Anterior cingulate cortex (tissue), 58 donors: ENCODE results near the gene HOXD3.
A peak's percentile ranks its signal among the peaks of the same experiment; 100 is the strongest.

ENCODE experiments used
- DNase-seq, 58 donors: peaks; one replicate each; lab custom pipeline; 2025; lab: John Stamatoyannopoulos, UW

Gene HOXD3

DNA sequence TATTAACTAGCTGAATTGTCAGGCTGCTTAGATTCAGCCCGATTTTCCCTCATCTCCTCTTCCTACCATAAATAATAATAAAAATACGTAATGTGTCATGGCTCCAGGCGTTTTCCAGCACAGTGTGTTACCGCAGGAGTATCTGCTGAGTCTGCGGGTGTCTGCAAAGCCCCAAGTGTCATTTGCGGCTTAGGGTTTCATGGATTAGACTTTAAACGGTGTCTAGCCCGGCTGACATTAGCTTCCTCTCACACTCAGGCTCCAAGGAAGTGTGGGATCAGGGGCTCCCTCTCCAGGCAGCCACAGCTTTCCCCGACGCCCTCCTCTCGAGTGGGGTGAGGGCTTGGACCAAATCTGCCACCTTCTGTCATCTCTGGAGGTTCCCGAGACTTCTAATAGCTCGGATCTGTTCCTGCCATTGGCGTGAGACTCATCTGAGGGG lies 17.3 kb downstream of the HOXD3 start:
- DNase-seq = peak in 9 of 58 donors; percentile 5 to 52 (median 27)

DNA sequence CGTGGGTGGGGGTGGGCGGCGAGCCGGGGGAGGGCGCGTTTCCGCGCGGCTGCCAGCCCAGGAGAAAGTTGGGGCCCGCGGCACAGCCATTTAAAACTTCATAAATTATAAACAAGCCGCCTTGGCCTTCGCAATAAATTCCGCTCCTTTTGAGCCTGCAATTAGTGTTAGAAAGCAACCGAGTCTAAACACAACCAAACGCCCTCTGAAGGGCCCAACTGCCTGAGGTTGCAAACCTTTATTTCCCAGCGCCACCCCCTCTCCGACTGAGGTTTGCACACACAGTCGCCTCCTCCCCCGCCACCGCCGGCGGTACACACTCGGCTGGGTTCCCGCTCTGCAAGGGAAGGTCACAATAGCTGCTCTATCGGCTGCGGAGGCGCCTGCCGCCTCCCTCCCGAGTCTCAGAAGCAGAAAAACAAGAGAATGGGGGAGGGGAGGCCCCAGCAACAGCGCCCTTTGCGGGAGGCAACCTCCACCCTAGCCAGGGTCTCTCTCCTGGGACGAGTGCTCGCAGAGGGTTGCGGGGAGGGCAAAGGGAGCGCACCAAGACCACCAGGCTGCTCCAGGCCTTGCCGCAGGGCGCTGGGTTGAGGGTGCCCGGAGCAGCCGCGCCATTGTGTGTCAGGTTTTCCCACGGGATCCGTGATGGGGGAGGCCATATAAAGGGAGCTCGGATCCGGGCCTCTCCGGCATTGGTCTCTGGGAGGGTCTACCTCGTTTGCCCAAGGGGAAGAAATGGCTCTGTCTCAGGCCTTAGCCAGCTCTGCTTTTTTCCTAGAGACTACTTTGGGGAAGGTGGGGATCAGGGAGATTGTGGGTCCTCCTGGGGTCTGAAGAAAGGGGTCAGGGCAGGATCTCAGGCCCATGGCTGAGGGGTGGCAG lies 18.0 kb downstream of the HOXD3 start:
- DNase-seq = peak in 40 of 58 donors; percentile 8 to 81 (median 53)

DNA sequence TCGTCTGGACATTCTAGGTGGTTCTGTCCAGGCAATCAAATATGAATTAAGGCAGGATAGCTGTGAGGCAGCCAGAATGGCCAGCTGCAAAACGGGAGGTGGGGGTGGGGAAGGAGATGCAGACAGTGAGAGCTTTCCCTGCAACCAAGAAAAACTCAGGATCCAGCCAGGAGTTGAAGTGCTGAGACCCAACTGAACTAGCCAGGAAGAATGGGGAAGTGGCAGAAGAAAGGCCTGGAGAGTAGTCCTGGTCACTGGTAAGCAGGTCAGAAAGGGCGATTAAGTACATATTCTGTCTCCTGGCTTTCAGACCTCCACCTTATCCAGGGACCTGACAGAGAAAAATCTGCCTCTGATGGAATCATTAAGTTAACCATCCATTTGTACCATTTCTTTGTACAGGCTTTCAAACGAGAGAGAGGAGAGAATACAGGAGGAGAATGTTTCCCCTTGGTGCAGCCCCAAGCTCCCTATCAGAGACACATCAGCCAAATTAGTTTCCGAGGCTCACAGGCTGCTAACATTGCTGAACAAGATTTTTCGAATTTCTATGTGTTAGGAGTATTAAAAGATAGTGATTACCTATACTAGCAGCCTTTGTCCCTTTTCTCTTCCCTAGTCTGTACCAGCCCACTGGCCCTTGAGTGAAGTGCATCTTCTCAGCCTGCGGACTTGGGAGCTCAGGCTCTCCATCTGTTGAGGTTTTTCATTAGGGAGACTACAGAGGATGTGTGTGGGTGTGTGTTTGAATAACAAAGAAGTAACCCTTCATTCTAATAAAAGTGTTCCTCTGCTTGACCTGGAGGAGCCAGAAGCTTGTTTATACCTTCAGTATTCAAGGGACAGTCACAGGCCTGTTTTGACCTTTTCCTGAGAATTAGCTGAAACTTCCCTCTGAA lies 18.9 kb downstream of the HOXD3 start:
- DNase-seq = peak in 9 of 58 donors; percentile 10 to 51 (median 20)

DNA sequence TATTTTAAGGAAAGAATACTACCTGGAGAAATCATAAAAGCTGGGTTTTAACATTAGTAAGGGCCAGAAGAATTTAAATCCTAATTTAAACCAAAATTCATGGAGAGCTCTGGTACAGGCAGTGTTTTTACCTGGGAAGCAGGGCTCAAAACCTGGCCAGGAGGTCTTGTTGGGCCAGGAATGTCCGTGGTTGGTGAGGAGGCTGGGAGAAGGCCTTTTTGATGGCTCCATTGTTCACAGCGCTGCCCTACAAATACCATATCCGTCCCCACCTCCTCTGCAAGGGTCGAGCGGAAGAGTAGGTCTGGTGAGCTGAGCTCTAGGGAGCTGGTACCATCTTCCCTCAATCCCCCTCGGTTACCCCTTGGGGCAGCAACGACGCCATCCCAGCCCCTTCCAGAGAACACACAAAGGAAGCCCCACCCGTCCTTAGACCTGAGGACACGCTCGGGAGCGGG lies 20.5 kb downstream of the HOXD3 start:
- no peak for DNase-seq

DNA sequence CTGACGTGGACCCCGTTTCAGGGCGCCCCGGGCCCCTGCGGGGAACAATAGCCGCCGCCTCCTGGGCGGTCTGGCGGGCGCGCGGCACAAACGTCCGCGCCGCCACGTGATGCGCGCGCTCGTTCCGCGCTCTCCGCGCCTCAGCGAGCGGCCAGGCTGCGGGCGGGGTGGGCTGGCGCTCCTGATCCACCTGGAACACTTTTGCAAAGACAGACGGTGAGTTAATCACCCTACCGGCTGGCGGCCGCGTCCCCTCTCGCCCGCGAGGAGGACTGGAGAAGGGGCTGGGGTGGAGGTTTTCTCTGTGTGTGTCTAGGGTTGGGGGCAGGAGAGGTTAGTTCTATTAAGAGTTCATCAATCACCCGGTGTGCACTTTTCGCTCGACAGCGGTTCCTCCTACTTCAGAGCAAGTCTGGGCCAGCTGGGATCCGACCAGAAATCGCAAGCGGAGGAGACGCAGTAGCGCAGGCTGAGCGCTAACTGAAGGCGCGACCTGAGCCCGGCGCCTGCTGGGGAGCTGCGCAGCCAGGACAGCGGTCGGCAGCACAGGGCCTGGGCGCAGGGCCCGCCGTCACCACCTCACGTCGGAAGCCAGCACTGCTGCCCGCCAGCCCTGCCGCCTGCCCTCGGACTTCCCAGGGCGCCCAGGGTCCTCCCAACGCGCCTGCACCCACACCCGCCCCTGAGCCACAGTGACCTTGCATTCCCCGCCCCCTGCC lies 21.1 kb downstream of the HOXD3 start:
- DNase-seq = no peak

DNA sequence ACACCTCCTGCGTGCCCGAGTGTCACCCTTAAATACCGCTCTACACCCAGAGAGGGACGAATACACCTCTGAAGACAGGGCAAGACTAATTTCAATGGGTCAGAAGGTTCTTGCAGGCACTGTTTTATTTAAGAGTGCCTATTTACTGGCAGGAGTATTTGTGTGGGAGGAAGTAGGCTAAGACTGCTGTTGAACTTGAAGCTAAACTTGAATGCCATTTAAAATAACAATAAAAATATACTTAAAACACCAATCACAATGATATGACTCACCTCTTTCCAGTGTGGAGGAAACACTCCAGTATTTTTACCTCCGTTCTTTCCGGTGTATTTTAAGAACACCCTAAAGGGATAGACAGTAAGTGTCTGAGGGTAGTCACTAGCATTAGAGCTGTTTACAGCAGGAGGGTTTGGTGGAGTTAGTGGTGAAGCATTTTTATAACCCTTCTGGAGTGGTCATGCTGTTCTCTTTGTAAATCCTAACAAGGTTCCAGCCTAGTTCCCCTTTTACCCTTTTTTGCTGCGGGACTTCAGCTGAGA lies 21.7 kb downstream of the HOXD3 start:
- DNase-seq = no peak

DNA sequence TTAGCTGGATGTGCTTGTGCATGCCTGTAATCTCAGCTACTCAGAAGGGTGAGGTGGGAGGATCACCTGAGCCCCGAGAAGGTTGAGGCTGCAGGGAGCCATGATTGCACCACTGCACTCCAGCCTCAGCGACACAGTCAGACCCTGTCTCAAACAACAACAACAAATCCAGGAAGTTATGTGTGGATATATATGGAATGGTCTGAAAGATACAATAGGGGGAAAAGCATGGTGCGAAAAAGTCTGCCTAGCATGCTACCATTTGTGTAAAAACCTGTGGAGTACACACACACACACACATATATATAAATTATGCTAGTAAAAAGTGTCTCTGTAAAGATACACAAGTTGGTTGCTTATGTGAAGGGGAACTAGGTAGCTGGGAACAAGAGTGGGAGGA lies 24.4 kb downstream of the HOXD3 start:
- no peak for DNase-seq

DNA sequence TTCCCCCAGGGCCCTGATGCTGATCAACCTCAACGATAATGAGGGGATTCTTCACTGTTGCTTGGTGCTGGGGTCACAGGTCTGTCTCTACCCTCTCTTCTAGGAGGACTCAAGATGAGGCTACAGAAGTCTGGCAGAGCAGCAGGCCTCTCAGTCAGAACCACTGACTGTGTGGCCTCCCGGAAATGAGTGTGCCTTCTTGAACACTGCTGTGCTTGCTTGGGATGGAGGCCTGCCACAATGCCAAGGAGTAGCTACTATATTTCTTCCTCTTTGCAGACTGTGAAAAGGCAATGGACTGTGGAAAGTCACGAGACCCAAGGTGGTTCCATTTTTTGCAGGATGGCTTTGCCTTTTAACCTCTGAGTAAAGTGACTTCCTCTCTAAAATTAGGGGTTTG lies 25.6 kb downstream of the HOXD3 start:
- DNase-seq = no peak

DNA sequence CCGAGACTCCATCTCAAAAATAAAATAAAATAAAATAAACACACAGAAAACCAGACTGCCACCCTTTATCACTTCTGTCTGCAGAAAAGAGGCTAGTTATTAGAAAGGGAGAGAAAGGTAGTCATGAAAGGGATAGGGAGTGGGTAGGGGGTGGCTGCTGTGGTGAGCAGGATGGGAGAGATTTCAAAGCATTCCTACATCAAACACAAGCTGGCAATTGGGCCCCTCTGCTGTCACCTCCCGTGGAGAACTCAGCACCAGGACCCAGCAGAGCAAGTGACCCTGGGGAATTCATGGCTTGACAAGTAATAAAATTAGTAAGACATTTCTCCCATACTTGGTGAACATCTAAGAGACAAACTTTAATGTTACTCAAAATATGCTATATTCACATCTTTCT lies 27.6 kb downstream of the HOXD3 start:
- DNase-seq = no peak

DNA sequence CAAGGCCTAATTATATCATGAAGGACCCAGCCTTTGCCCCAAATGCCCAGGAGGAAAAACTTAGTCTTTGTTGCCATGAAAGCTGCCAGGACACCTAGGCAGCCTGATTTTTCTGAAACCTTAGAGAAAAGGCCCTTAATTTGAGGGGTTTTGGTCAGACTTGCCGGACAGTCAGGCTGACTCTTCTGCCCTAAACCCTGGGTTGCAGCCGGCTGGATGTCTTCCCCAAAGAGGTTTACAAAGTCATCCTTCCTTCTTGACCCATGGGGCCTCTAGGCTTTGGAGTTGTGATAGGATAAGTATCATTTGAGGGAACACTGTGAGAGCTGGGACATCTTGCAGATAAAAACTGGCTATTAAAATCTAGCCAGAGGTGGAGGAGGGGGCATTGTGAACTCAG lies 28.9 kb downstream of the HOXD3 start:
- DNase-seq = no peak

DNA sequence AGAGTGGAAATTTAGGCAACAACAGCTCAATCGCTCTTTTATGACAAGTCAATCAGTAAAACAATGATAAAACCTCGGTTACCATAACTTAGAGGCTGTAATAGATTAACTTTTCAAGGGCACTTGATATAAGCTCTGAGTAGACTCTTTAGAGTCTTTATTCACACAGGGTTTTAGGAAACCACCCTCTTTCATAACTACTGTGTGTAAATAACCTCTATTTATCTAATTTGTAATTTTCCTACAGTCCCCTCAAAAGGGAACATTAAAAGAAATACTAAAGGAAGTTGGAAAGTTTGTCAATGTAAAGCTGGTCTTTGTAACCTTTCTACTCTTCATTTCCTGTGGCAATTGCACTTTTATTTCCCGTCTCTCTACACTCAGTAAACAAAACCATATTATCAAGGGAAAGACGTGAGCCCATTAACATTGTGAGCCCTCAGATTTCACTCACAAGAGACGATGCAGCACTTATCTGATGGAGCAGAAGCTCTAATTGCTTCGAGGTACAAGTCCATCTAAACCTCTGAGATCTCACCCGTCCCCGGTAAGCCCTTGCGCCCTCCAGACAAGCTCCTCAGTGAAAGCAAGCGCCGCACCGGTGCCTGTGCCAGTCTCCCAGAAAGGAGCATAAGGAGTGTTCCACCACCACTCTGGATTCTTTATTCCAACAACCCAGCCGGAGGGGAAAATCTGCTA lies 30.2 kb downstream of the HOXD3 start:
- peak in 4 of 58 donors; percentile 2 to 18 (median 10) for DNase-seq

DNA sequence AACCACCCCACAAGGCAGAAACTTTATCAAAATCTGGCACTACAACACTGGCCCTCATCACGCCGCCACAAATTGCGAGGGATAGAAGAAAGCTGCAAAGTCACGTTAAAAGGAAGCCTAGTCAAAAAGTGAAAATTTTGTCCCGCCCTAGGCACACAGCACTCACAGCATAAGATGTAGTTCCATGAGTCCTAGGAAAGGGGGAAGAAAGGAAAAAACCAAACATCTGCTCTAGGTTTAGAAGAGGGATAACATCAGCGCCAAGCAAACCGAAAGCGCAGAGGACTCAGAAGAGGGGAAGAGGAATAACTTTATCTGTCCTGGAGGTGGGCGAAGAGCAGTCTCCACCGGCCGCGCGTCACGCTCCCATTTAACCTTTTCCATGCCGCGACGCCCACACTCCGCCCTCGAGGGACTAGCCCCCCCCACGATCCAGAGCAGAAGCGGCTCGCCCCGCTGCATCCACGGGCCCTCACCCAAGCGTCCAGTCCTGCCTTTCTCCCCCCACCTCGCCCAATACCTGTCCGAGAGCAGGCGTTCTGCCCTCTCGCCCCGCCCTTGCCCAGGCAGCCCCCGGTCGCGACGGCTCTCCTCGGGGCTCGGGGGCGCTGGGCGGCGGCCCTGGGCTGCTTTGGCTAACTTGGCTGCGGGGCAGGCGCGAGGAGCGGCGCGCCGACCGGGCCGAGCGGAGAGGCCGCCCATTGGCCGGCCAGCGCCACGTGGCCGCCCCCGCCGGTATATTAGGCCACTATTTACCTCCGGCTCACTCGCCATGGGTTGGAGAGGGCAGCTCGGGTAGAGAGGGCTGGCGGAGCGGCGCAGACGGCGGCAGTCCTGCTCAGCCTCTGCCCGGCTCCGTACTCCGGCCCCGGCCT lies 31.0 kb downstream of the HOXD3 start, which contains the start of gene HOXD1:
HOXD1 (plus strand) TSS at position 770 of the 875 bp plus-strand sequence. CDS start 134 bp downstream, outside the sequence.
- DNase-seq = peak in 35 of 58 donors; percentile 6 to 77 (median 52)

DNA sequence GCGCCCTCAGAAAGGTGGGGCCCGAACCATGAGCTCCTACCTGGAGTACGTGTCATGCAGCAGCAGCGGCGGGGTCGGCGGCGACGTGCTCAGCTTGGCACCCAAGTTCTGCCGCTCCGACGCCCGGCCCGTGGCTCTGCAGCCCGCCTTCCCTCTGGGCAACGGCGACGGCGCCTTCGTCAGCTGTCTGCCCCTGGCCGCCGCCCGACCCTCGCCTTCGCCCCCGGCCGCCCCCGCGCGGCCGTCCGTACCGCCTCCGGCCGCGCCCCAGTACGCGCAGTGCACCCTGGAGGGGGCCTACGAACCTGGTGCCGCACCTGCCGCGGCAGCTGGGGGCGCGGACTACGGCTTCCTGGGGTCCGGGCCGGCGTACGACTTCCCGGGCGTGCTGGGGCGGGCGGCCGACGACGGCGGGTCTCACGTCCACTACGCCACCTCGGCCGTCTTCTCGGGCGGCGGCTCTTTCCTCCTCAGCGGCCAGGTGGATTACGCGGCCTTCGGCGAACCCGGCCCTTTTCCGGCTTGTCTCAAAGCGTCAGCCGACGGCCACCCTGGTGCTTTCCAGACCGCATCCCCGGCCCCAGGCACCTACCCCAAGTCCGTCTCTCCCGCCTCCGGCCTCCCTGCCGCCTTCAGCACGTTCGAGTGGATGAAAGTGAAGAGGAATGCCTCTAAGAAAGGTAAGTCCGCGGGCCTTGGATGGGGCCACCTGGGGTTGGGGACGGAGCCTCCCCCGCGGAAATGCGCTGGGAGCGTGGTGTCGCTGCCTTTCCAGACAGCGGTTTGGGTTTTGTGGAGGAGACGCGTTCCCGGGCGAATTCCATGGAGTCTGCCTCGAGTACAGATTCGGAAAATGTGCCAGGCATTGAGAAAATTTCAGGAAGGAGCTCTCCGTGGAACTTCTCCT lies 31.9 kb downstream of the HOXD3 start:
- DNase-seq = no peak

DNA sequence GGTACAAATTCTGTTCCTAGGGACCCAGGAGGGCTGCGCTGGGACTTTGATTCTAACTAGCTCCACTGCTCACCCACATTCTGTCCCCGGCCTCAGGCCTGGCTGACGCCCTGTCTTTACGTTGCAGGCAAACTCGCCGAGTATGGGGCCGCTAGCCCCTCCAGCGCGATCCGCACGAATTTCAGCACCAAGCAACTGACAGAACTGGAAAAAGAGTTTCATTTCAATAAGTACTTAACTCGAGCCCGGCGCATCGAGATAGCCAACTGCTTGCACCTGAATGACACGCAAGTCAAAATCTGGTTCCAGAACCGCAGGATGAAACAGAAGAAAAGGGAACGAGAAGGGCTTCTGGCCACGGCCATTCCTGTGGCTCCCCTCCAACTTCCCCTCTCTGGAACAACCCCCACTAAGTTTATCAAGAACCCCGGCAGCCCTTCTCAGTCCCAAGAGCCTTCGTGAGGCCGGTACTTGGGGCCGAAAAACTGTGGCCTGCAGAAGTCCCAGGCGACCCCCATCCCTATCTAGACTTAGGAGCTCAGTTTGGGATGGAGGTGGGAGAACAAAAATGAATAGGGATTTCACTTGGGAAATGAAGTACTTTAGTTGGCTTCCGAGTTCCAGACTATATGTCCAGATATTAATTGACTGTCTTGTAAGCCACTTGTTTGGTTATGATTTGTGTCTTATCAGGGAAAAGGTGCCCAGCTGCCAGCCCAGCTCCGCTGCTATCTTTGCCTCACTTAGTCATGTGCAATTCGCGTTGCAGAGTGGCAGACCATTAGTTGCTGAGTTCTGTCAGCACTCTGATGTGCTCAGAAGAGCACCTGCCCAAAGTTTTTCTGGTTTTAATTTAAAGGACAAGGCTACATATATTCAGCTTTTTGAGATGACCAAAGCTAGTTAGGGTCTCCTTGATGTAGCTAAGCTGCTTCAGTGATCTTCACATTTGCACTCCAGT lies 32.9 kb downstream of the HOXD3 start:
- DNase-seq = peak in 1 of 58 donors; percentile 33

DNA sequence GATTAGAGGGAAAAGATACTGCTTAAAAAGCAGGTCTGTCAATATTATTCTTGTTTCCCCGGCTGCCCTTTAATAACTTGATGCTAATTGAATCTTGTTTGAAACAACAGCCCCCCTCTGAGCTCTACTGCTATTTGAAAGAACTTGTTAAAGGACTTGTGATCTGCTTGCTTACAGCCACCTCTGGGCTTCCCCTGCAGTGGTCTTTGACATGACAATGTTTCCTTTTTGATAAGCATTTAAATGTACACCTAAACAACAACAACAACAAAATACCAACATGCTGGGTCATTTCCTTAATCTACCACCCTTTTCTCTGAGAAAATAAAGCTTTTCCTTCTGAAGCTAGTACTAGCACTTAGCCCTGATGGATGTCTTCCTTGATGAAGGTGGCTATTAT lies 35.2 kb downstream of the HOXD3 start:
- no peak for DNase-seq

DNA sequence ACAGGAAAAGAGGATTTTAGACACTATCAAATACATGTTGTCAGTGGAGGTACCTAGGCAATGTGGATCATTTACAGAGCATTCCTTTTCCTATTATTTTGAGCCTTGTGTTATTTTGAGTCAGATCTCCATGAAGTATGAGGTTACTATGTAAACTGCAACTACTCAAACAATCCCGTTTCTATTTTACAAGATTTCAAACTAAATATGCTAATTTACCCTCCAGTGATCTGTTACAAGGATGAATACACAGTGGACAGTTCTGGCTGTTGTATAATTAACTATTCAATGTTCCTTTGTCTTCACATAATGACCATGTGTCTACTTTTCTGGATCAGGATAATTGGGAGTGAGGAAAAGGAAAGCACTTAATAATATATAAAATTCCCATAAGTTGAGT lies 35.9 kb downstream of the HOXD3 start:
- DNase-seq = peak in 1 of 58 donors; percentile 36
